IMR-90 (cell line): ENCODE data around the gene PAK5. TPM values are rescaled to one million over a fixed set of nuclear protein-coding genes. Genes with fewer than 3 reads are reported as not detected.

ENCODE experiments used
- ATAC-seq: fragments of 200-7000 bp; cut with Tn5 transposase; 2 replicates; pipeline ENCODE4 v1.9.1; 2020; ENCODE audit warnings: low read depth, mild to moderate bottlenecking, moderate library complexity
- BruUV-seq: library from RNA; stranded (reverse); fragments of 400-500 nt; replicated peaks from 2 replicates; lab custom pipeline; 2021; lab: Mats Ljungman, UMichigan
- CTCF ChIA-PET: fragments of 300-600 bp; formaldehyde crosslinking; extraction: SDS; loops from one replicate; lab custom pipeline; 2021; ENCODE audit warnings: antibody characterized with exemption; lab: Yijun Ruan, JAX
- POLR2A ChIA-PET: fragments of 300-600 bp; sonication (Branson Sonifier 250); formaldehyde crosslinking; loops from one replicate; lab custom pipeline; 2022; ENCODE audit warnings: antibody characterized with exemption; ENCODE audit not compliant: unreplicated experiment; lab: Charles Lee
- DNase-seq: peaks from one replicate; pipeline ENCODE4 v3.0.0; 2013
- H2AFZ ChIP-seq: replicated peaks from 2 replicates; pipeline ENCODE3; 2013; ENCODE audit warnings: low read length, mild to moderate bottlenecking; ENCODE audit not compliant: poor library complexity
- H2AK5ac ChIP-seq: 2 replicates; pipeline ENCODE4 v1.6.1; 2013; ENCODE audit warnings: low read depth, low read length, inconsistent platforms
- H2AK9ac ChIP-seq: replicated peaks from 2 replicates; pipeline ENCODE3; 2013; ENCODE audit warnings: mild to moderate bottlenecking, low read depth, low read length, moderate library complexity; ENCODE audit not compliant: poor library complexity
- H2BK120ac ChIP-seq: 2 replicates; pipeline ENCODE4 v1.6.1; 2013; ENCODE audit warnings: low read depth, low read length, inconsistent platforms
- H2BK15ac ChIP-seq: 3 replicates; pipeline ENCODE4 v1.6.1; 2013; ENCODE audit warnings: low read depth, low read length, inconsistent platforms
- H2BK20ac ChIP-seq: 2 replicates; pipeline ENCODE4 v1.6.1; 2013; ENCODE audit warnings: low read depth, mild to moderate bottlenecking, inconsistent platforms, low read length, moderate library complexity
- H2BK5ac ChIP-seq: 2 replicates; pipeline ENCODE4 v1.6.1; 2013; ENCODE audit warnings: mild to moderate bottlenecking, low read depth, low read length, inconsistent platforms; ENCODE audit not compliant: poor library complexity, severe bottlenecking
- H3K14ac ChIP-seq: replicated peaks from 2 replicates; pipeline ENCODE4 v1.6.1; 2013; ENCODE audit warnings: low read depth, low read length, inconsistent platforms
- H3K18ac ChIP-seq: 2 replicates; pipeline ENCODE4 v1.6.1; 2013; ENCODE audit warnings: low read depth, low read length, control low read depth
- H3K23ac ChIP-seq: 2 replicates; pipeline ENCODE4 v1.6.1; 2013; ENCODE audit warnings: low read depth, low read length, inconsistent platforms
- H3K27ac ChIP-seq: 2 replicates; pipeline ENCODE4 v1.5.1; 2013; ENCODE audit warnings: mild to moderate bottlenecking, control low read depth, low read length; ENCODE audit not compliant: insufficient read depth
- H3K27me3 ChIP-seq: 2 replicates; pipeline ENCODE4 v1.6.1; 2013; ENCODE audit warnings: low read length; ENCODE audit not compliant: control insufficient read depth, insufficient read depth
- H3K36me3 ChIP-seq: 2 replicates; pipeline ENCODE4 v1.6.1; 2013; ENCODE audit warnings: low read length, mixed read lengths; ENCODE audit not compliant: control insufficient read depth, insufficient read depth
- H3K4ac ChIP-seq: 2 replicates; pipeline ENCODE4 v1.6.1; 2013; ENCODE audit warnings: low read depth, low read length, inconsistent platforms
- H3K4me1 ChIP-seq: 2 replicates; pipeline ENCODE4 v1.6.1; 2013; ENCODE audit warnings: low read length, mixed read lengths; ENCODE audit not compliant: control insufficient read depth, insufficient read depth
- H3K4me2 ChIP-seq: 2 replicates; pipeline ENCODE4 v1.6.1; 2013; ENCODE audit warnings: low read depth, mild to moderate bottlenecking, control low read depth, low read length, moderate library complexity
- H3K4me3 ChIP-seq: 2 replicates; pipeline ENCODE4 v1.5.1; 2013; ENCODE audit warnings: low read depth, mild to moderate bottlenecking, control low read depth, low read length, moderate library complexity; ENCODE audit not compliant: insufficient read depth
- H3K56ac ChIP-seq: 2 replicates; pipeline ENCODE4 v1.6.1; 2013; ENCODE audit warnings: low read length, inconsistent platforms; ENCODE audit not compliant: insufficient read depth; ENCODE audit errors: extremely low read depth
- H3K79me1 ChIP-seq, 2 experiments: 2 replicates each; pipeline ENCODE4 v1.6.1; 2013; ENCODE audit warnings: low read length in 2 of 2, inconsistent platforms in 1 of 2, low read depth in 1 of 2
- H3K9ac ChIP-seq: 2 replicates; pipeline ENCODE4 v1.6.1; 2013; ENCODE audit warnings: low read depth, low read length, control low read depth
- H3K9me1 ChIP-seq: 2 replicates; pipeline ENCODE4 v1.6.1; 2013; ENCODE audit warnings: low read length, inconsistent platforms; ENCODE audit not compliant: insufficient read depth
- H3K9me3 ChIP-seq: 2 replicates; pipeline ENCODE4 v1.6.1; 2013; ENCODE audit warnings: low read length; ENCODE audit not compliant: control insufficient read depth, insufficient read depth
- H4K20me1 ChIP-seq: 2 replicates; pipeline ENCODE4 v1.6.1; 2013; ENCODE audit warnings: low read length, inconsistent platforms; ENCODE audit not compliant: insufficient read depth
- H4K5ac ChIP-seq: 2 replicates; pipeline ENCODE4 v1.6.1; 2013; ENCODE audit warnings: mild to moderate bottlenecking, low read depth, low read length, control low read depth
- H4K8ac ChIP-seq, 2 experiments: 2 replicates each; pipeline ENCODE4 v1.6.1; 2013; ENCODE audit warnings: low read depth in 2 of 2, low read length in 2 of 2, control low read depth in 1 of 2, inconsistent platforms in 1 of 2
- H4K91ac ChIP-seq: 2 replicates; pipeline ENCODE4 v1.6.1; 2013; ENCODE audit warnings: low read depth, low read length, inconsistent platforms; ENCODE audit not compliant: insufficient read depth
- CEBPB ChIP-seq: IDR thresholded peaks from 2 replicates; pipeline ENCODE4 v1.6.1; 2012; ENCODE audit warnings: low read depth, low read length, improper control_type of control experiment
- MAFK ChIP-seq: IDR thresholded peaks from 2 replicates; pipeline ENCODE4 v1.6.1; 2012; ENCODE audit warnings: low read depth, low read length, improper control_type of control experiment
- MAZ ChIP-seq: IDR thresholded peaks from 2 replicates; pipeline ENCODE4 v1.6.1; 2012; ENCODE audit warnings: low read depth, mild to moderate bottlenecking, low read length, improper control_type of control experiment, moderate library complexity, borderline replicate concordance
- MXI1 ChIP-seq: IDR thresholded peaks from 2 replicates; pipeline ENCODE4 v1.6.1; 2012; ENCODE audit warnings: low read depth, mild to moderate bottlenecking, low read length, moderate library complexity, borderline replicate concordance
- NFE2L2 ChIP-seq: fragments of 150-350 bp; IDR thresholded peaks from 2 replicates; pipeline ENCODE4 v1.6.1; 2016; ENCODE audit warnings: low read depth, mild to moderate bottlenecking, low read length
- POLR2A ChIP-seq: IDR thresholded peaks from 2 replicates; pipeline ENCODE4 v1.6.1; 2012; ENCODE audit warnings: mild to moderate bottlenecking, low read depth, low read length
- RCOR1 ChIP-seq: IDR thresholded peaks from 2 replicates; pipeline ENCODE4 v1.6.1; 2012; ENCODE audit warnings: mild to moderate bottlenecking, low read length, improper control_type of control experiment; ENCODE audit not compliant: insufficient replicate concordance
- SMC3 ChIP-seq: fragments of 150-350 bp; IDR thresholded peaks from 2 replicates; pipeline ENCODE4 v1.6.1; 2016; ENCODE audit warnings: low read depth, mild to moderate bottlenecking, antibody characterized with exemption, low read length, moderate library complexity
- WGBS, 2 experiments: methylation state at CpG; one replicate each; pipeline versions ENCODE4 v1.1.5 to v1.1.7; 2013; ENCODE audit warnings: missing lambda C conversion rate in 2 of 2; ENCODE audit not compliant: insufficient read length in 1 of 2; ENCODE audit errors: extremely low coverage in 2 of 2; 5-methylcytosine and 5-hydroxymethylcytosine counted together
- dilution Hi-C: fragments of 300-500 bp; cut with HindIII; formaldehyde crosslinking; loops from one replicate; pipeline ENCODE4 v1.14.3; 2018; ENCODE audit warnings: low sequenced_read_pairs; ENCODE audit not compliant: unreplicated experiment
- in situ Hi-C: fragments of 300-500 bp; cut with MboI; formaldehyde crosslinking; loops from 3 replicates; pipeline ENCODE4 v1.14.3; 2019; ENCODE audit warnings: low sequenced_read_pairs, inconsistent platforms, mixed read lengths
- intact Hi-C: fragments of 100-400 bp; cut with micrococcal nuclease; formaldehyde crosslinking; loops from 2 replicates; pipeline ENCODE4 v1.10.0; 2022
- polyA plus RNA-seq, 3 experiments: library from polyadenylated mRNA; depleted of rRNA; stranded (reverse); fragments of >200 nt; gene quantifications; 2 replicates each; pipeline ENCODE4 v1.2.3, GENCODE V29; 2012; ENCODE audit warnings: low replicate concordance in 1 of 3
- total RNA-seq: library from RNA; depleted of rRNA; stranded (reverse); fragments of >200 nt; gene quantifications from 2 replicates; pipeline ENCODE4 v1.2.3, GENCODE V29; 2012

PAK5 gene
- total and polyA plus RNA-seq, 2 of the 4 experiments (the other 2 are of a cell fraction): not detected

DNA sequence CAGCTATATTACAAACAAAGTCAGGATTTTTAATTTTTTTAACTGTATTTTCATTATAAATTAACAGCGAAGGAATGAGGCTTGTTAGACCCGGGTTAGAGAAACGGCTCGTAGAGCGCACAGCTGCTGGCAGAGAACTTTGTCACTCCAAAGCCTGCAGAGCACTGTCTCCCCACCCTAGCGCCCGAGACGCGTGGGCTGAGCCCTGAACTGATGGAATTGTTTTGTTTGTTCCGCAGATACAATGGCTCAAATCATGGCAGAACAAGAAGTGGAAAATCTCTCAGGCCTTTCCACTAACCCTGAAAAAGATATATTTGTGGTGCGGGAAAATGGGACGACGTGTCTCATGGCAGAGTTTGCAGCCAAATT, 323.7 kb downstream of the PAK5 start:
- no peak overlapping the region for H2BK20ac ChIP-seq
- H3K27ac ChIP-seq: no peak overlapping the region
- H4K20me1 ChIP-seq: no peaks in the 10 kb centered on the region
- H3K79me1 ChIP-seq: no peaks in the 10 kb centered on the region
- no peak overlapping the region for H2AK9ac ChIP-seq
- no TSS peak for BruUV-seq
- H3K4me2 ChIP-seq: no peak overlapping the region
- no peak for ATAC-seq
- no peak overlapping the region for H2BK15ac ChIP-seq
- TF ChIP-seq MXI1 (no peak), MAFK (no peak), CEBPB (no peak), NFE2L2 (no peak), RCOR1 (no peak), POLR2A (no peak), SMC3 (no peak), MAZ (no peak)
- H3K4me1 ChIP-seq: no peaks in the 10 kb centered on the region; the same call in 1 of the 2 replicates
- no peak overlapping the region for H3K4me3 ChIP-seq
- H4K5ac ChIP-seq: no peak overlapping the region
- CTCF ChIA-PET: no interaction called here
- no peaks in the 10 kb centered on the region for H3K36me3 ChIP-seq
- in situ Hi-C loops: no loop called here
- dilution Hi-C loops: no loop called here
- POLR2A ChIA-PET: no interaction called here
- H3K9me3 ChIP-seq: peaks cover 3% of the 10 kb centered on the region; the same call in 1 of the 2 replicates
- H3K56ac ChIP-seq: no peak overlapping the region
- H3K9me1 ChIP-seq: no peaks in the 10 kb centered on the region
- H4K91ac ChIP-seq: no peak overlapping the region
- H3K27me3 ChIP-seq: peaks cover 62% of the 10 kb centered on the region
- no peak overlapping the region for H2AK5ac ChIP-seq
- H3K14ac ChIP-seq: no peak overlapping the region
- H3K4ac ChIP-seq: no peak overlapping the region
- H2BK120ac ChIP-seq: no peak overlapping the region
- no peak overlapping the region for H2AFZ ChIP-seq
- no peak for DNase-seq
- WGBS, 2 experiments: no CpG with 5 or more reads among the region's 13 CpGs
- H4K8ac ChIP-seq: no peak overlapping the region
- intact Hi-C loops: loop anchor here (5.0 kb wide), 1 partner anchor 77 kb away; no protein-coding TSS in a partner anchor
- no peak overlapping the region for H3K9ac ChIP-seq
- no peak overlapping the region for H3K23ac ChIP-seq
- no peak overlapping the region for H2BK5ac ChIP-seq
- H3K18ac ChIP-seq: no peak overlapping the region
